Measurements from ENCODE around the gene PCED1B.

DNA sequence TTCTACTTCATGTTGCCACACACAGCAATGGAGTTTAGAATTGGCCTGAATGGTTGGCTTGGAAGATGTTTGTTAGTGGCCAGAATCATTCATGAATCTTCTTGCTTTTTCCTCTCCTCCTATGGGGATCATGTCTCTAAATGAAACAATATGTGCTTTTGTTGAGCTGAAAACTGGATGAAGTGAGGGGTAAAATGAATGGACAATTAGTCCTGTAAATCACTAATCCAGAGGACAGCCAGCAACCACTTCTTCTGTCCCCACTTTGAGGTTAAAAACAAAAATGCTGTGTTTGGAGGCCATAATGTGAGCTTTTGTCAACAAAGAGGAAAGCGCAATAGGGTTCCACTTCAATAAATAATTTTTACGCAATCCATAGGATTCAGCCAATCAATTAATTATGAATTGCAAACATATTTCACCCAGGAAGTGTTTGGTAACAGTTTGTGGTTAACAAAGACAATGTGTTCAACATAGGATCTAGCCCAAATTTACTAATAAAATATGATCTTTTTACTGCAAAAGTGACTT, 30.7 kb downstream of the PCED1B start:
- TF ChIP-seq, protein P1, sequence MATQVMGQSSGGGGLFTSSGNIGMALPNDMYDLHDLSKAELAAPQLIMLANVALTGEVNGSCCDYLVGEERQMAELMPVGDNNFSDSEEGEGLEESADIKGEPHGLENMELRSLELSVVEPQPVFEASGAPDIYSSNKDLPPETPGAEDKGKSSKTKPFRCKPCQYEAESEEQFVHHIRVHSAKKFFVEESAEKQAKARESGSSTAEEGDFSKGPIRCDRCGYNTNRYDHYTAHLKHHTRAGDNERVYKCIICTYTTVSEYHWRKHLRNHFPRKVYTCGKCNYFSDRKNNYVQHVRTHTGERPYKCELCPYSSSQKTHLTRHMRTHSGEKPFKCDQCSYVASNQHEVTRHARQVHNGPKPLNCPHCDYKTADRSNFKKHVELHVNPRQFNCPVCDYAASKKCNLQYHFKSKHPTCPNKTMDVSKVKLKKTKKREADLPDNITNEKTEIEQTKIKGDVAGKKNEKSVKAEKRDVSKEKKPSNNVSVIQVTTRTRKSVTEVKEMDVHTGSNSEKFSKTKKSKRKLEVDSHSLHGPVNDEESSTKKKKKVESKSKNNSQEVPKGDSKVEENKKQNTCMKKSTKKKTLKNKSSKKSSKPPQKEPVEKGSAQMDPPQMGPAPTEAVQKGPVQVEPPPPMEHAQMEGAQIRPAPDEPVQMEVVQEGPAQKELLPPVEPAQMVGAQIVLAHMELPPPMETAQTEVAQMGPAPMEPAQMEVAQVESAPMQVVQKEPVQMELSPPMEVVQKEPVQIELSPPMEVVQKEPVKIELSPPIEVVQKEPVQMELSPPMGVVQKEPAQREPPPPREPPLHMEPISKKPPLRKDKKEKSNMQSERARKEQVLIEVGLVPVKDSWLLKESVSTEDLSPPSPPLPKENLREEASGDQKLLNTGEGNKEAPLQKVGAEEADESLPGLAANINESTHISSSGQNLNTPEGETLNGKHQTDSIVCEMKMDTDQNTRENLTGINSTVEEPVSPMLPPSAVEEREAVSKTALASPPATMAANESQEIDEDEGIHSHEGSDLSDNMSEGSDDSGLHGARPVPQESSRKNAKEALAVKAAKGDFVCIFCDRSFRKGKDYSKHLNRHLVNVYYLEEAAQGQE (IDR thresholded peaks at IDR 0.05; ENCODE audit: unreplicated experiment): no peak
- TF ChIP-seq, protein P2, sequence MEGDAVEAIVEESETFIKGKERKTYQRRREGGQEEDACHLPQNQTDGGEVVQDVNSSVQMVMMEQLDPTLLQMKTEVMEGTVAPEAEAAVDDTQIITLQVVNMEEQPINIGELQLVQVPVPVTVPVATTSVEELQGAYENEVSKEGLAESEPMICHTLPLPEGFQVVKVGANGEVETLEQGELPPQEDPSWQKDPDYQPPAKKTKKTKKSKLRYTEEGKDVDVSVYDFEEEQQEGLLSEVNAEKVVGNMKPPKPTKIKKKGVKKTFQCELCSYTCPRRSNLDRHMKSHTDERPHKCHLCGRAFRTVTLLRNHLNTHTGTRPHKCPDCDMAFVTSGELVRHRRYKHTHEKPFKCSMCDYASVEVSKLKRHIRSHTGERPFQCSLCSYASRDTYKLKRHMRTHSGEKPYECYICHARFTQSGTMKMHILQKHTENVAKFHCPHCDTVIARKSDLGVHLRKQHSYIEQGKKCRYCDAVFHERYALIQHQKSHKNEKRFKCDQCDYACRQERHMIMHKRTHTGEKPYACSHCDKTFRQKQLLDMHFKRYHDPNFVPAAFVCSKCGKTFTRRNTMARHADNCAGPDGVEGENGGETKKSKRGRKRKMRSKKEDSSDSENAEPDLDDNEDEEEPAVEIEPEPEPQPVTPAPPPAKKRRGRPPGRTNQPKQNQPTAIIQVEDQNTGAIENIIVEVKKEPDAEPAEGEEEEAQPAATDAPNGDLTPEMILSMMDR (conservative IDR thresholded peaks at IDR 0.05; ENCODE audit: low read depth in 2 of 2): no peak
- TF ChIP-seq EZH2 (IDR thresholded peaks at IDR 0.05; ENCODE audit: low read depth, unreplicated experiment): no peak
- no peak for TF ChIP-seq EZH2phosphoT487 (IDR thresholded peaks at IDR 0.05; ENCODE audit: unreplicated experiment)
- TF ChIP-seq, protein P3, sequence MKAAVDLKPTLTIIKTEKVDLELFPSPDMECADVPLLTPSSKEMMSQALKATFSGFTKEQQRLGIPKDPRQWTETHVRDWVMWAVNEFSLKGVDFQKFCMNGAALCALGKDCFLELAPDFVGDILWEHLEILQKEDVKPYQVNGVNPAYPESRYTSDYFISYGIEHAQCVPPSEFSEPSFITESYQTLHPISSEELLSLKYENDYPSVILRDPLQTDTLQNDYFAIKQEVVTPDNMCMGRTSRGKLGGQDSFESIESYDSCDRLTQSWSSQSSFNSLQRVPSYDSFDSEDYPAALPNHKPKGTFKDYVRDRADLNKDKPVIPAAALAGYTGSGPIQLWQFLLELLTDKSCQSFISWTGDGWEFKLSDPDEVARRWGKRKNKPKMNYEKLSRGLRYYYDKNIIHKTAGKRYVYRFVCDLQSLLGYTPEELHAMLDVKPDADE (IDR thresholded peaks at IDR 0.05): no peak
- TF ChIP-seq POLR2AphosphoS5 (IDR thresholded peaks at IDR 0.05; ENCODE audit: low read depth): no peak
- TF ChIP-seq JUNB (IDR thresholded peaks at IDR 0.05; ENCODE audit: unreplicated experiment): no peak

Measured in GM23338 (cell line).